ENCODE data around the gene KNOP1.

DNA sequence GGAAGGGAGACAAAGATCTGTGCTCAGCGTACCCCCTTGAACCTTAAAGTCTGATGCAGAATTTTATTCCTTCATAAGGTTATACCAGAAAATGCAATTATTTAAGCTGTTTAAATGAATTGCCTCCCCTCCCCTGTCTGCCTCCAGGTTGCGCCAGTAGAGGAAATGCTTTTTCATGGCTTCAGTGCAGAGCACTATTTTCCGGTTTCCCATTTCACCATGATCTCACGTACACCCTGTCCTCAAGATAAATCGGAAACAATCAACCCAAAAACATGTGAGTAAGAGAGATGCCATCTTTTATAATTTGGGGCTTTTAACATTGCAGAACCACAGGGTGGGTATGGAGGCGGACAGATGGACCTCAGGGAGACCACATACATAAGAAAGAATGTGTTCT is 15.5 kb upstream of the KNOP1 start:
- TF ChIP-seq NRF1 (conservative IDR thresholded peaks at IDR 0.05; ENCODE audit: low read depth, low read length) (no peak), CREM (IDR thresholded peaks at IDR 0.05; ENCODE audit: low read depth) (no peak), CBX5 (IDR thresholded peaks at IDR 0.05; ENCODE audit: low read depth) (no peak), CBFB (IDR thresholded peaks at IDR 0.05; ENCODE audit: low read depth) (no peak), EP300 (IDR thresholded peaks at IDR 0.05; ENCODE audit: borderline replicate concordance in 1 of 2, control insufficient read depth in 1 of 2, low read depth in 2 of 2, low read length in 2 of 2) (no peak), POLR2AphosphoS5 (IDR thresholded peaks at IDR 0.05; ENCODE audit: low read length) (no peak), ETV6 (conservative IDR thresholded peaks at IDR 0.05 in 1 of 2, IDR thresholded peaks at IDR 0.05 in 1 of 2; ENCODE audit: borderline replicate concordance in 1 of 2, low read depth in 1 of 2) (no peak), TAF1 (IDR thresholded peaks at IDR 0.05; ENCODE audit: borderline replicate concordance, low read depth, low read length) (no peak), PML (IDR thresholded peaks at IDR 0.05; ENCODE audit: low read length) (no peak), JUNB (IDR thresholded peaks at IDR 0.05) (no peak)
- TF ChIP-seq, protein P1, sequence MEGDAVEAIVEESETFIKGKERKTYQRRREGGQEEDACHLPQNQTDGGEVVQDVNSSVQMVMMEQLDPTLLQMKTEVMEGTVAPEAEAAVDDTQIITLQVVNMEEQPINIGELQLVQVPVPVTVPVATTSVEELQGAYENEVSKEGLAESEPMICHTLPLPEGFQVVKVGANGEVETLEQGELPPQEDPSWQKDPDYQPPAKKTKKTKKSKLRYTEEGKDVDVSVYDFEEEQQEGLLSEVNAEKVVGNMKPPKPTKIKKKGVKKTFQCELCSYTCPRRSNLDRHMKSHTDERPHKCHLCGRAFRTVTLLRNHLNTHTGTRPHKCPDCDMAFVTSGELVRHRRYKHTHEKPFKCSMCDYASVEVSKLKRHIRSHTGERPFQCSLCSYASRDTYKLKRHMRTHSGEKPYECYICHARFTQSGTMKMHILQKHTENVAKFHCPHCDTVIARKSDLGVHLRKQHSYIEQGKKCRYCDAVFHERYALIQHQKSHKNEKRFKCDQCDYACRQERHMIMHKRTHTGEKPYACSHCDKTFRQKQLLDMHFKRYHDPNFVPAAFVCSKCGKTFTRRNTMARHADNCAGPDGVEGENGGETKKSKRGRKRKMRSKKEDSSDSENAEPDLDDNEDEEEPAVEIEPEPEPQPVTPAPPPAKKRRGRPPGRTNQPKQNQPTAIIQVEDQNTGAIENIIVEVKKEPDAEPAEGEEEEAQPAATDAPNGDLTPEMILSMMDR (IDR thresholded peaks at IDR 0.05 in 2 of 3, conservative IDR thresholded peaks at IDR 0.05 in 1 of 3; ENCODE audit: control insufficient read depth in 2 of 3, extremely low read depth in 1 of 3, insufficient read depth in 1 of 3, low read depth in 3 of 3, low read length in 3 of 3): no peak

Data from GM12878 (cell line).